ENCODE measurements around the gene SYT7.

The SYT7 gene

DNA sequence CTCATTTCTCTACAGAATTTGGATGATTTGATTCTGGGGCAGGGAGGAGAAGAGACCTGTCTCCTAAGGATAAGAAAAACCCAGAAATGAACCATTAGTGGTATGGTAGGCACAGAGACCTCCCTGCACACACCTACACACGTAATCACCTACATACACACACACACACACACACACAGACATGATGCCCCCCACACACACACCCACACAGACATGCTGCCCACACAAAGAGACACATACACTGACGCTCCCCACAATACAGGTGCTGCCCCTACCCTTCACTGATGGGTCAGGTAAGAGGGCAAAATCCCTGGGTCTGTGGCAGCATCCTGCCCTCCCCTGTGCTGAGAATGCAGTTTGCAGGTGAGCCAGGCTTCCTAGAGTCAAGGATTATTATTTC, 1.1 kb upstream of the SYT7 start:
- no peak for DNase-seq

DNA sequence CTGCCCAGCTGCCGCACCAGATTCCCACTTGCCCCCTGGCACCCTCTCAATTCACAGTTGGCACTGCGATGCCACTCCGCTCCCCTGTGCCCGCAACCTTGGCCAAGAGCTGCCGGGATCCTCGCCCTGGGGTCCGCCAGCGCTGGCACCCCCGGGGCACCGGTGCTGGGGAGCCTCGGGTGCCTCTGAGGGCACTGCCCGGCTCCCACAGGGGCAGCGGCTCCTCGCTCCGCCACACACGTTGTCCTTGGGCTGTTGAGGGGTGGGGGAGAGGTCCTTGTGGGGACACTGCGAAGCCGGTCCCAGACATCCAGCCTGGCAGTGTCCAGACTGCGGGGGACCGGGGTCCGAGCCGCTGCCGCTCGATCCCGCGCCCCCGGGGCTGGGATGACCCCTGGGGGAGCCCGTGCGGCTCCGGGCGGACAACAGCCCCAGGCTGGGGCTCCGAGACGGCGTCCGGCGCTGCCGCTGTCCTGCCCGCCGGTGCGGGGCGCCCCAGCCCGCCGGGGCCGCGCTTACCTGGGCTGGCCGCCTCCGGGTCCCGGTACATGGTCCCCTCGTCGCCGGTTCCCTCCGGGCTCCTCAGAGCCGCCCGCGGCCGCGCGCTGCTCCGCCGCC, 496 bp downstream of the SYT7 start:
- DNase-seq: no peak

DNA sequence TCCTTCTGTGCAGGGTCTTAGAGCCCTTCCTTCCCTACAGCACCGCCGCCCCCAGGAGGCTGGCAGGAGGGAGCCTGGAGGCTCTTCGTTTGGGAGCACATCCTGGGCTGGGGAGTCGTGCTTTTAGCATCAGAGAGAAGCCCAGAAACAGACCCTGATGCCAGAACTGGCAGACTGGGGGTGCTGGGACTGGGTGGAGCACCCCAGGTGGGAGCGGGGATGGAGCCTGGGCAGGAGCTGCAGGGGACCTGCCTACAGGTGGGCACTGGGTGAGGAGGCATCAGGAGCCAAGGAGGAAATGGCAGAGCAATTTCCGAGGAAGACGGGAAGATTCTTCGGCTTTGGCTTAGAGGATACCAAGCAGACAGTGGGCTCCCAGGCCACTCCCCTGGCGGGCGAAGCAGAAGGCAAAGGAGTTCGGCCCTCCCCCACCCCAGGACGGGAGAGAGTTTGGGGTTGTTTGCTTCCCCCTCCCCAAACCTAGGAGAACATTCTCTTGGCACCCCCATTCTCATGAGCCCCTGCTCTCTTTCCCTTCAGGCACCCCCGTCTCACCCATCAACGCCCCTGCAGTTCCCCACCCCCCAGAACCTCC, 1.1 kb downstream of the SYT7 start:
- DNase-seq: no peak

DNA sequence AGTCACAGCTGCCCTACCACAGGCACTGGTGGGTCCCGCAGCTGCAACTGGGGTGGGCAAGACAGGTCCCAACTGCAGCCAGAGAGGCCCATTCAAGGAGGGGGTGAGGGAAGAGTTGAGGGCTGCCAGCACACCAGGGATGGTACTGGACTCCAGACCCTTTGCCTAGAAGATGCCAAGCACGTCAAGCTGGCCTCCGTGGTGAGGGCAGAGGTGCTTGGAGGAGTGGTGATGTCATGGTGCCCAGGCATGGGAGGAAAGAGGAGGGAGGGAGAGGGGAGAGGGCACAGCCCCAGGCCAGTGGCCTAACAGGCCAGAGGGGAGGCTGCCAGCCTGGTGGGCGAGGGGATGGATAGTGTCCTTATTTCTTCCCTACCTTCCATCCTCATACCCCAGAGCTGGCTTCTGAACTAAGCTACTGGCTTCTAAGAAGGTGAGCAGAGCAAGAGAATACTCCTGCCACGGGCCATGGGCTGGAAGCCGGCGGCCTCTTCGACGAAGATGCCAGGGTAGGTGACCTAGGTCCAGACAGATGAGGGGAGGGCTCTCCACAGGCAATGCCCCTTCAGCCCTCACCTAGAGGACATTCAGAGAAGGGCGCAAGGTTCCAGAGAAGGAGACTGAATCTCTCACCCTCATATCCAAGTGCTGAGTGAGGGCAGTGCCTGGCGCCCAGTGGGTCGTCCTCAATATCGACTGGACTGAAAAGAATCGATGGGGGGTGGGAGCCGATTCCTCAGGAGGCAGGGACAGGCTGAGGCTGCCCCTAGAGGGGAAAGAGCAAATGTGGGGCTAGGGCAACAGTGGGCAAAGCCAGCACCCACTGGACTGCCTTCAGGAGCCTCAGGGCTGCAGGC, 1.8 kb downstream of the SYT7 start:
- DNase-seq: no peak

DNA sequence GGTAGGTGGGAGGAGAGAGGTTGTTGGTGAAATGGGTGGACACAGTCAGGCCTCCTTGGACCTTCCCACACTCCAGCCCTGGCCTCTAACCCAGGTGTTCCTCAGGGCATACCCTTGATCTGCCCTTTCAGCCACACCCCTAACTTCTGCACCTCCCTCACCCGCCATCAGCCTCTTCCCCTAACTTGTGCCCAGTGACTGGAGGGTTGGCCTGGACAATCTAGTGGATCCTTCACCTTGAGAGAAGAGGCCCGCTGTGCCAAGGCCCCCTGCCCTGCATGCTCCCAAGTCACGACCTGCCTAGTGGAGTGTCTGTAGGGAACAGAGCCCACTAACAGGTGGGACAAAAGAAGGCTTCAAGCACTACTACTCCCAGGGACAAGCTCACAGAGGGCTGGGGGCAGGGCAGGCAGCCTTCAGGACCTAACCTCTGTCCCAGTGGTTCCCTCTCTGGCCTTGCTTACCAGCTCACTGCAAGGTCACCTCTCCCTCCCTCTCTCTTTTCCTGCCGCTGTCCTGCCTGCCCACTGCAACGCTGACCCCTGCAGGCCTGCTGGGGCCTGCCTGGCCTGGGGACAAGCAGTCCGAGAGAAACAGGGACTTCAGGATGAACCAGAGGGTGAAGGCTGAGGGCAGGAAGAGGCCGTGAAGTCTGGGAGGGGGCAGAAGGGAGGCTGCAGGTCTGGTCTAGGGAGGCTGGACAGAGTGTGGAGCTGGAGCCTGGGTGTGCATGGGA, 3.3 kb downstream of the SYT7 start:
- no peak for DNase-seq

DNA sequence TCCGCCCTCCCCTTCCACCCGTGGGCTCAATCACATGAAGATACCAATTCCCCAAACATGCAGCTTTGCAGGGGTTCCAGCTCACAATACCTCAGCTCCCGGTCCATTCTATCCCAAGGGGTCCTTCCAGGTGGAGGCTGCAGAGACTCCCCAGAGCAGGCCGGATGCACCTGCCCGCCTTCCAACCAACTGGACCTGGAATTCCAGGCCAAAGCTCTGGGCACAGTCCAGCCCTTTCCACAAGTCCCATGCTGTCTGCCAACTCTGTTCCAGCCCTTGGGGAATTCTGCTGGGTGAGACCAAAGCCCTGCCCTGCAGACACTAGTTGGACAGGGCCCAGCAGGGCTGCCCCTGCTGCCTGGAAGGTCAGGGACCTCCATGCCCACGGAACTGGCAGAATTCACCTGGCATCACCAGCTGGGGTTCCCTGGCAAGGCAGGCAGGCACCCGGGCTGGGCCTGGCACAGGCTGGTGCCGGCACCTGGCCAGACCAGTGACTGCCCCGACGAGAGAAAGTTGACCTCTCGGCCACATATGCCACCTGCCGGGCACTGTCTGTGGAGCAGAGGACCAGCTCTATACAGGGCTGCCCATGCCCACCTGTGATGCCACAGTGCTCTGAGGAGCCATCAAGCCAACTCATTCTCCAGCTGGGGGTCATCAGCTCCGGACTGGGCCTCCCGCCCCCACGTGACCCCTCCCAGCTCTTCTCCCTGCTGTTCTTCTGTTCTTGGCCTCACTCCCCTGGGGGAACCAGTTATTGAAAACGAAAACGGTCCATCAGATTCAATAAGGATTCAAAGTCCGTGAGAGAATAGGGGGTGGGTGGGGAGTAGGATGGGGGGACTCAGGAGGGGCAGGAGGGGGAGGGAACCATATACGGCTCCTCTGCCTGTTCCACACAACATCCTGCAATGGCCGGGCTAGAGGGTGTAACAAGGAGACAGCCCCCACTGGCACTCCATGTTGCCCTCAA, 4.7 kb downstream of the SYT7 start:
- no peak for DNase-seq

DNA sequence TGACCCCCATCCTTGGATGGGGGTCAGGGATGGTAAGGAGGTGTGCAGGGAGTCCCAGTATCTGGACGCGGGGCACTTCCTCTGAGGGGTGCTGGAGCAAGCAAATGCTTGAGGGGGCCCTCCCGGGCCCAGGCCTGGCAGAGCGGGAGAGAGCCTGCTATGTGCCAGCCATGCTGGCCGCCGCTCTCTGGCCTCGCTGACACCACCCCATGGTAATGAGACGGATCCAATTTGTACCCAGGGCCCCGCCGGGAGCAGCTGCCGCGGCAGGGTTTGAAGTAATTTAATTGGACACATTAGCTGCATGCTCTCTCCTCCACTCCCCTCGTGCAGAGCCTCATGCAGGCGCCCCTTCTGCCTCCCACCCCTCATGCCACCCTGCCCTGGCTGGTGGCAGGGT, 6.3 kb downstream of the SYT7 start:
- no peak for DNase-seq

DNA sequence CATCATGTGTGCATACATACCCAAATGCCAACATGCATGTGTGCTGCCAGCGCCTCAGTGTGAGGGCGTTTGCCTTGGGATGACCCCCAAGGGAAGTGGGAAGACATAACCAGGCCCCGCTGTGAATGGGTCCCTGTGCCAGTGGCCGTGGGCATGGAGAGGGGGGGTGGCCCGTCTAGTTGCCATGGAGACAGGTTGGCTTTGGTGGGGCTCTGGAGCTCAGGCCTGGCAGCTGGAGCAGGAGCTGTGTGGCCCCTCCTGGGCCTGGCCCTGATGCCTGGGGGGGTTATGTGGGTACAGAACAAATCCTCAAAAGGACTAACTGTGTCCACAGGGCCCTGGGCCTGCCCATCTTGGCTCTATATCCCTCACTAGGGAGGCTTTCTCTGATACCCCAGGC, 8.0 kb downstream of the SYT7 start:
- no peak for DNase-seq

DNA sequence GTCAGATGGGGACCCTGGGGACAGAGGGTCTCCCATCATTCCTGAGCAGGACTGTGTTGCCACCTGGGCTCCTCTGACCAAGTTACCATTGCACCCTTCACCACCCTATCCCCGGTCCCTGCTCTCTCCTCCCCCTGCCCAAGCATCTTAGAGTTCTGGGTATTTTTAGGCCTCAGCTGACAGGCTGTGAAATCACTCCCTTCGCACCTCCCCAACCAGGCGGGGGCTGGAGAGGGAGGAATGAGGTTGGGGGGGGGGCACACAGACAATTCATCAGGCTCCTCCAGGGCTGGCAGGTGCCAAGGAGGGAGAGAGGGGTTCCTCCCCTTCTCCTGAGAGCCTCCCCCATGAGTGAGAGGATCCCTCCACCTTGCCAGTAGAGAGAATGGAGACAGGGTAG, 9.0 kb downstream of the SYT7 start:
- no peak for DNase-seq

DNA sequence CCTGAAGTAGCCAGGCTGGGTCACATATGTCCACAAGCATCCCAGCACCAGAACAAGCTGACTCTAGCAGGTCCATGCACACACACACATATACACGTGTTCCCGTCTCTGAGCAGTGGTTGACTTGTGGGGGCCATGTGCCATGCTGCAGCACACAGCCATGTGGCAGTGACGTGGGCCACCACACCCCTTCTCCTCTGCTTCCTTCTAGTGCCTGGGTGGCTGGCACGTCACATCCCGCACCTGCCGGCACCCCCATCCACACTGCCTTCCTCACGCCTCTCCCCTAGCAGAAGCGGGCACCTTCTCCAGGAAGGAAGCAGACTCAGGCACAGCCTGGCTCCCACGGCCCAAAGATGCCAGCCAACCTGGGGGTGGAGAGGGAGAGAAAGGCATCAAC, 9.5 kb downstream of the SYT7 start:
- no peak for DNase-seq

DNA sequence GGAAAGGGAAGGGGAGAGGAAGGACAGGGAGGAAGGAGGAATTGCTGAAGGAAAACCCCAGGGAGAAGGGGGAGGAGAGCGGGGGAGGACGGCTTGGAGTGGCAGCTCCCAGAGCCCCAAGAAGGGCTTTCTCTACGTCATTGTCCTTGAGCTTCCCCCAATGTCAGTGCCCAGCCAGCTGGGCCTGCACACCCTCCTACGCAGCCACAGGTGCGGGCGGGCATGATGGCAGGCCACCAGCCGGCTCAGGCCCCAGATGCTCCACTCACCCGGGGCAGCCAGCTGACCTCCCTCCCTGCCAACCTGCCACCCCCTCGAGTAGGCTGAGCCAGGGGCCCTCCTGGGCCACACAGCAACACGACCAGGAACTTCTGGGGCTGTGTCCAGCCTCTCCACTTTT, 11.2 kb downstream of the SYT7 start:
- DNase-seq: no peak

DNA sequence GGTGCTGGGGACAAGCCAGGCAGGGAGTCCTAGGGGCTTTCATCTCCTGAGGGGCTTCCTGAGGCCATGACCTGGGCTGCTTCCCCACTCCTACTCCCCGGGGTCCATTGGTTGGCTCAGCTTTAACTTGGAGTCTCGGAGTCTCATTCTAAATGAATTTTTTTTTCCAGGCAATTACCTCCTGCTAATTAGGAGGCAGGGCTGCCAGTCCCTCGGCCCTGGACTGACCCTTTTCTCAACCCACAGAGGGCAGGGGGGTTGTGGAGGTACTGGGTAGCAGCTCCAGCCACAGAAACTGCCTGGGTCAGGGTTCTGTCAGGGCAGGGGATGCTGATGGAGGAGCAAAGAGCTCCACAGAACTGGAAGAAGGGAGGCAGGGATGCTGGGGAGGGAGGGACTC, 11.9 kb downstream of the SYT7 start:
- DNase-seq: no peak

DNA sequence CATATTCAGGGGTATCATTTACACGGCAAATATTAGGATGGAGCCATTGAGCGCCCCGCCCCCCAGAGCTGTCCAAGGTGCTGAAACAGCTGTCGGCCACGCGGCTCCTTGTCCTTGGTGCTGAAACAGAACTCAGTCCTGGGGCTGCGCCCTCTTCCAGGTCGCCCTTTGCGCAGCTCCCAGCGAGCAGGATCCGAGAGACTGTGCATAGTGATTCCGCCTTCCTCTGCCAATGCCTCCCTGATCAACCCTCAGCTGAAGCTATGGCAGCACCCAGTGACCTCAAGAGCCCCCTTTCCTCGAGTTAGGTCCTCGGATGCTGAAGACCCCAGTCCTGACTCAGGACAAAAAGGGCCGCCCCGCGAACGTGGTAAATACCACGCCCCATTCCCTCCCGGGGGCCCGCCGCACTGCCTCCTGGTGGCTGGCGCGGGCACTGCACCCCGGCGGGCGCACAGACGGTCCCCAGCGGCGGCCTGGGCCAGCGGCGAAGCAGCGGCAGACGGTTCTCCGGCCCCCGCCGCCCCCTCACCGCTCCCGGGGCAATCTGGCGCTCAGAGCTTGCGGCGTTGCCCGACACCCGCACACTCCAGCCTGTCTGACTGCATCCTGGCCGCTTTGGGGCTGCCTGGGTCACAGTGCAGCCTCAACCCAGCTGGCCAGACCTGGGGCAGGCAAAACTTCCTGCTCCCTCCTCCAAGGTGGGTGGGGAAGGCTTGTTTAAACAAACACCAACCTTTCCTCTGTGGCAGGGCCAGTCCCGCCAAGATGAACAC, 13.4 kb downstream of the SYT7 start:
- DNase-seq: peak; percentile 69

DNA sequence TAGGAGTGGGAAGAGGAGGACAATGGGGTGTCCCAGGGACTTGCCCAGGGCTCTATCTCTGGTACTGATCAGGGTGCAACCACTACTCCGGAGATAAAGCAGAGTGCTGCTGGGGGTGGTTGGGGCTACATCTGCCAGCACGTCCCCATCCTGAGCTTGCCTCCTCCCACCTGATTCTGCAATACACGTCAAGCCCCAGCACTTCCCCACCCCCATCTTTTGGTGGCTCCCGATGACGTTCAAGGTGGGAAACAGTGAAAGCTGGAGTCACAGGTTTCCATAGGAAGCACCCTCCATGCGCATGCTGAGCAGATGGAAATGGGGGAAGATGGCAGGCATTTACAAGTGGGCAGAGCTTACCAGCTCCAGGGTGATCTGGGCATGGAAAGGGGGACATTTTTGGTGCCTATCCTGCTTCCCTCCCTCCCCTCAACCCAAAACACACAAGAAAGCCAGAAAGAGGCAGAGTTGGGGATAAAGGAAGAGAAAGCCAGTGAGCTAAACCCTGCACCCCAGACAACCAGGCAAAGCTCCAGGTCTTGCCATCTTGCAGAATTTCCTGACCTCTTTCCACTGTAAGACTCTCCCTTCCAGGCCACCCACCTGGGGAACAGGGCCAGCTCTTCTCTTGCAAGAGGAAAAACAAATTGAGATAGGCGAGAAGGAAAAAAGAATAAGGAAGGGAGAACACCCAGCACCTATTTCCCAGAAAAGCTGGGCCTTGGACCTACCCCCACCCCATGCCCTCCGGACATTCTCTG, 15.8 kb downstream of the SYT7 start:
- no peak for DNase-seq

DNA sequence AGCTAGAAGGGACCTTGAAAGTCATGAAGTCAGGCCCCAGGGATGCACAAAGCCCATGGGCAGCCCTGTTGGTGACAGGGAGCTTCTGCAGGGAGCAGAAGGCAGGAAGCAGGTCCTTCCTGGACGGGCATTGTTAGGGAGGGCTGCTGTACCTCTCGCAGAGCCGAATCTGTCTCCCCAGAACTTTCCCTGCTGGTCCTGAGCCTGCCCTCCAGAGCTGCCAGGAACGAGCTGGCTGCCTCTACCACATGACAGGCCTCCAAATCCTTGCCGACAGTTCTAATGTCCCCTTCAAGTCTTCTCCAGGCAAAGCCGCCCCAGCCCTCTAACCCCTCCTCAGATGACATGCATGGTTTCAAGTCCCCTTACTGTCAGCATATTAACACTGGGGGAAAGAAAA, 20.1 kb downstream of the SYT7 start:
- no peak for DNase-seq

DNA sequence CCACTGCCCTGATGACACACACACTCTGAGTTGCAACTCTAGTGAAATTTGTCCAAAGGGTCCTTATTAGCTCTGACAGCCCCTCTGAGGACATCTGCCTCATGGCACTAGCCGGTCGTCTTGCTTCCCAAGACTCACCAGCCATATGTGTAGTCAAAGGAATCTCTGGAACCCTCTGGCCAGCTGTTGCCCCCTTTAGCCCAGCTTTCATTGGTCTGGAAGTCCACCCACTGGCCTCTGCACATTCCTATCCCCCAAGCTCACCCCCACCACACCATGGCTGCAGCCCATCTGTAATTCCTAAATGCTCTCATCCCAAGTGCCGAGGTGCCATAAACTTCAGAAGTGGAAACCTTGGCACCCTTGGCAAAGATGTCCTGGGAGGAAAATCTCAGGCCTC, 24.3 kb downstream of the SYT7 start:
- no peak for DNase-seq

DNA sequence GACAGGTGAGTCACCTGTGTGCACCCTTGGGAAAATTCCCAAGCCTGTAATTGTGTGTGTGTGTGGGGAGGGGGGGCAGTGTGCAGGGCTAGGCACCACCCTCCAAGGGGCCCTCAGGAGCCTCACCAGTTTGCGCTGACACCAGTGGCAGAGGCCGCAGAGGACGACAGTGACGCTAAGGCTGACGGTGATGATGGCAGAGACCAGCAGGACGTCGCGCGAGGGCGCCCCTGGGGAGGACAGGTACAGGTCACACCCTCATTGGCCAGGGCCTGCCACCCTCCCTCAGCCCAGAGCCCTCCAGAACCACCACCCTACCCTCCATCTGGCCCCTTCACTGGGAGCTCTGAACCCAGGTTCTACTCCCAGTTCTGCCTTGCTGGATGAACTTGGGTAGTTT, 24.9 kb downstream of the SYT7 start:
- DNase-seq: no peak

DNA sequence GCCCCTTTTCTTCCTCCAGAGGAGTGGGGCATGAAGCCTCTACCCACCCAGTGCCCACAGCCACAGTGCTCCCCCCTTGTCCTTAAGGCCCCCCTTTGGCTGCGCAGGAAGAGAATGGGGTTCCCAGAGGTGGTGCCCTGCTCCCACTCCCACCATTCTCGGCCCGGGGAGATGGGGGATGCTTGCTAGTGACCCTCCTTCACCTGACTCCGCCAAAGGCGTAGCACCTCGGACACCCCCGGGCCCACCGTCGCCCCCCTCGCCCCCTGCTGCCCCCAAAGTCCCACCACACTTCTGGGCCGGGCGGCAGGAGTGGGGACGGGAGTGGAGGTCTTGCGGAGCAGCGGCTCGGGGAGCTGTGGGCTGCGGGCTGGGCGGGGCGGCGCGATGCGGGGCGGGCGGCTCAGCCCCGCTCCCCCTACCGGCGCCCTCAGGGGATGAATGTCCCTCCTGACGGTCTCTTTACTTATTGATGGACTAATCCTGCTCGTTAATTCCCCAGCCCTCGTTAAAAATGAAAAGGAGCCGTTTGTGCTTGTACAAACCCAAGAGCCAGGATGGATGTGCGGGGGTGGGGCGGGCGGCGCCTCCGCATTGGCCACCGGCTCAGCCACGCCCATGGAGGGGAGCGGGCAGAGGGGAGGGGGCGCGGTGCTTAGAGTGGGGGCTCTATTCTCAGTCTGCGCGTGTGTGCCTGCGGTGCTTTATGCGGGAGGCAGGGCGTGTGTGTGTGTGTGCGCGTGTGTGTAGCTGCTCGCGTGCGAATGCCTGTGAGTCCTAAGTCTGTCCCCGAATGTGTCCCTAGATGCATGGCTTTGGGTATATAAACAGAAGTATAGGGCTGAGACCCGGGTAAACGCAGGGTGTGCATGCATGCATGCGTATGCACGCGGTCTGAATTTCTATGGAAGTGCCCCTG, 25.6 kb downstream of the SYT7 start:
- no peak for DNase-seq

DNA sequence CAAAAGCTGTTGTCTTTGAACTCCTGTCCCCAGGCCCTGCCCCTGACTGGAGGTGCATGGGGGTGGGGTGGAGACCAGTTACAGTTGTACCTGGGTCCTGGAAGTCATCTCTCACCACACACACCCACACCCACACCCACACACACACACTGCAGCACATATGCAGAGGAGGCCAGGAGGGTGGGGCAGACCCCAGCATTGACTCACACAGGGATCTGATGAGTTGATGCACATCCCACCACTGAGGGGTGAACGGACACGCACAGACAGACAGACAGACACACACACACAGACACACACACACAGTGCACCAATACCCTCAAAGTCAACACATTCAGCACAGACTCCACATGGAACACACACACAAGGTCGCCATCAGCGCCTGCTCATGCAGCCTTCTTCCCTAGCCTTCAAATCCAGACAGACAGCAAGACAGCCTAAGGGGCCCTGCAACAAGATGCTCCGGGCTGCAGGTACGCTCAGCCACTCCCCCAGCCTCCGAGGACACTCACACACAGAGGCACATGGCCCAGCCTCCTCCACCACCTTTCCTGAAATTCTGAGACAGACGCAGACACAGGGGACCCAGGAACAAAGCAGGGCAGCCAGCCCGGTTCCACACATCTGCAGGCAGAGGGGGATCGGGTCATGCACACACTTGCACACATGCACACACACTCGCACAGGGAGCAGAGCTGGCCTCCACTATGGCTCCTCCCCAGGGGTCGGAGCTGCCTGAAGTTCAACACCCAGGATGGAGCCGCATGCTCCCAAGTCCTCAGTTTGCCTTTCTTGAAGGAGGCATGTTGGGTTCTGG, 26.5 kb downstream of the SYT7 start:
- no peak for DNase-seq

Measured in fibroblast of skin of right quadriceps (primary cell).